HepG2 (cell line): ENCODE measurements around the gene INTS1. TPM values are rescaled to one million over a fixed set of nuclear protein-coding genes. Genes with fewer than 3 reads are reported as not detected.

Experiments
- ATAC-seq: fragments of 200-7000 bp; cut with Tn5 transposase; 3 replicates; pipeline ENCODE4 v1.9.1; 2020; ENCODE audit warnings: mild to moderate bottlenecking, moderate library complexity
- BruUV-seq: library from RNA; stranded (reverse); fragments of 400-500 nt; replicated peaks from 2 replicates; lab custom pipeline; 2021; lab: Mats Ljungman, UMichigan
- CTCF ChIA-PET: fragments of 300-600 bp; formaldehyde crosslinking; extraction: SDS; loops from one replicate; lab custom pipeline; 2021; ENCODE audit warnings: low total read pairs, inconsistent platforms, low intra/inter-chr PET ratio; lab: Yijun Ruan, JAX
- POLR2A ChIA-PET: fragments of 350-600 bp; sonication (Branson Sonifier 250); formaldehyde crosslinking; loops from one replicate; lab custom pipeline; 2020; ENCODE audit warnings: antibody characterized with exemption, inconsistent platforms; lab: Yijun Ruan, JAX
- DNase-seq: peaks from one replicate; pipeline ENCODE4 v3.0.0-alpha.2; 2015; ENCODE audit warnings: low spot score
- FAIRE-seq: peaks from 3 replicates; lab custom pipeline; 2011; peaks lifted over from hg19 to GRCh38; lab: Jason Lieb, UNC
- H2AFZ ChIP-seq: one replicate; pipeline ENCODE4 v1.6.1; 2011; ENCODE audit warnings: low read length, inconsistent platforms
- H3K27ac ChIP-seq: fragments of 300-600 bp; 3 replicates; pipeline ENCODE4 v1.8.0; 2011; ENCODE audit warnings: mixed run types, mild to moderate bottlenecking, mixed read lengths, low read length, inconsistent platforms; ENCODE audit not compliant: insufficient read depth; ENCODE audit errors: extremely low read length
- H3K27me3 ChIP-seq, 2 experiments: fragments of 200-600 bp in 1 of 2; 2 replicates in 1 of 2; 3 replicates in 1 of 2; pipeline versions ENCODE4 v1.6.0 to v1.8.0; 2011; ENCODE audit warnings: low read length in 2 of 2, mild to moderate bottlenecking in 2 of 2, moderate library complexity in 2 of 2, inconsistent platforms in 1 of 2; ENCODE audit not compliant: insufficient read depth in 2 of 2, control insufficient read depth in 1 of 2
- H3K36me3 ChIP-seq, 2 experiments: fragments of 200-600 bp in 1 of 2; replicated peaks in 1 of 2; 2 replicates in 1 of 2; 3 replicates in 1 of 2; pipeline versions ENCODE4 v1.5.1 to v1.8.0; 2011; ENCODE audit warnings: low read length in 2 of 2, inconsistent platforms in 1 of 2; ENCODE audit not compliant: insufficient read depth in 2 of 2, control insufficient read depth in 1 of 2
- H3K4me1 ChIP-seq: 2 replicates; pipeline ENCODE4 v1.5.1; 2012; ENCODE audit warnings: low read length, inconsistent platforms; ENCODE audit not compliant: insufficient read depth
- H3K4me2 ChIP-seq: 2 replicates; pipeline ENCODE4 v1.6.0; 2011; ENCODE audit warnings: low read depth, low read length, inconsistent platforms
- H3K4me3 ChIP-seq, 3 experiments: fragments of 200-600 bp in 1 of 3; sonication (generic), shearing (Covaris generic) in 1 of 3; replicated peaks in 1 of 3; 2 replicates each; pipeline ENCODE4 v1.5.1; 2011 to 2016; ENCODE audit warnings: low read length in 3 of 3, inconsistent platforms in 2 of 3, low read depth in 2 of 3, mild to moderate bottlenecking in 2 of 3, control low read depth in 1 of 3, mixed read lengths in 1 of 3; ENCODE audit not compliant: insufficient read depth in 1 of 3
- H3K79me2 ChIP-seq: one replicate; pipeline ENCODE4 v1.6.1; 2011; ENCODE audit warnings: low read length, inconsistent platforms; ENCODE audit not compliant: insufficient read depth
- H3K9ac ChIP-seq: 2 replicates; pipeline ENCODE4 v1.6.0; 2011; ENCODE audit warnings: mild to moderate bottlenecking, low read depth, low read length, inconsistent platforms; ENCODE audit not compliant: insufficient read depth
- H3K9me3 ChIP-seq: 2 replicates; pipeline ENCODE4 v1.5.1; 2012; ENCODE audit warnings: mild to moderate bottlenecking, low read length
- H4K20me1 ChIP-seq: 2 replicates; pipeline ENCODE4 v1.6.0; 2011; ENCODE audit warnings: inconsistent platforms, mild to moderate bottlenecking, low read length, moderate library complexity; ENCODE audit not compliant: insufficient read depth
- EP300 ChIP-seq, 3 experiments: sonication (generic) in 1 of 3; formaldehyde crosslinking in 1 of 3; IDR thresholded peaks; 2 replicates each; pipeline versions ENCODE4 v1.5.1 to v1.6.1; 2011 to 2020; ENCODE audit warnings: low read depth in 2 of 3, low read length in 2 of 3, borderline replicate concordance in 1 of 3, improper control_type of control experiment in 1 of 3, mild to moderate bottlenecking in 1 of 3, missing genetic modification reagents in 1 of 3, moderate library complexity in 1 of 3
- GATAD2A ChIP-seq: IDR thresholded peaks from 2 replicates; pipeline ENCODE4 v1.6.1; 2016
- KLF16 ChIP-seq, 2 experiments: sonication (generic) in 1 of 2; formaldehyde crosslinking in 1 of 2; IDR thresholded peaks; 2 replicates each; pipeline versions ENCODE4 v1.6.1 to v1.8.0; 2016 to 2023; ENCODE audit warnings: missing genetic modification reagents in 2 of 2, missing compliant biosample characterization in 1 of 2
- MAFF ChIP-seq: IDR thresholded peaks from 2 replicates; pipeline ENCODE4 v1.6.1; 2011; ENCODE audit warnings: low read depth, low read length, improper control_type of control experiment
- MED13 ChIP-seq: sonication (generic); formaldehyde crosslinking; IDR thresholded peaks from 2 replicates; pipeline ENCODE4 v1.5.0; 2020; ENCODE audit warnings: missing genetic modification reagents
- RFXAP ChIP-seq: sonication (generic); formaldehyde crosslinking; IDR thresholded peaks from 2 replicates; pipeline ENCODE4 v1.4.0; 2020; ENCODE audit warnings: missing genetic modification reagents, borderline replicate concordance
- SNRNP70 ChIP-seq: fragments of 200-400 bp; formaldehyde crosslinking; IDR thresholded peaks from 2 replicates; pipeline ENCODE4 v1.6.1; 2017; ENCODE audit warnings: mild to moderate bottlenecking, low read depth, low read length, moderate library complexity
- TP53 ChIP-seq: sonication (generic); formaldehyde crosslinking; conservative IDR thresholded peaks from 2 replicates; pipeline ENCODE4 v1.4.0; 2020; ENCODE audit warnings: missing genetic modification reagents
- ZFP62 ChIP-seq: sonication (generic); formaldehyde crosslinking; IDR thresholded peaks from 2 replicates; pipeline ENCODE4 v1.4.0; 2020; ENCODE audit warnings: missing genetic modification reagents
- ZNF24 ChIP-seq: fragments of 450-650 bp; IDR thresholded peaks from 2 replicates; pipeline ENCODE4 v1.6.1; 2017; ENCODE audit warnings: antibody characterized with exemption, mild to moderate bottlenecking
- ZNF343 ChIP-seq: sonication (generic); formaldehyde crosslinking; IDR thresholded peaks from 2 replicates; pipeline ENCODE4 v1.4.0; 2020; ENCODE audit warnings: mild to moderate bottlenecking, missing genetic modification reagents
- ZNF350 ChIP-seq: sonication (generic); formaldehyde crosslinking; IDR thresholded peaks from 2 replicates; pipeline ENCODE4 v1.4.0; 2020; ENCODE audit warnings: mild to moderate bottlenecking, low read depth, missing genetic modification reagents, borderline replicate concordance
- ZNF556 ChIP-seq: sonication (generic); formaldehyde crosslinking; IDR thresholded peaks from 2 replicates; pipeline ENCODE4 v1.4.0; 2020; ENCODE audit warnings: mild to moderate bottlenecking, missing genetic modification reagents, borderline replicate concordance
- ZNF709 ChIP-seq: sonication (generic); formaldehyde crosslinking; IDR thresholded peaks from 2 replicates; pipeline ENCODE4 v1.5.0; 2020; ENCODE audit warnings: mild to moderate bottlenecking, missing genetic modification reagents
- ZNF737 ChIP-seq: sonication (generic); formaldehyde crosslinking; IDR thresholded peaks from 2 replicates; pipeline ENCODE4 v1.5.0; 2020; ENCODE audit warnings: missing genetic modification reagents, mild to moderate bottlenecking, borderline replicate concordance
- WGBS: methylation state at CpG from one replicate; pipeline ENCODE4 v1.1.6; 2017; ENCODE audit warnings: low lambda C conversion rate; 5-methylcytosine and 5-hydroxymethylcytosine counted together
- in situ Hi-C: cut with HindIII; loops from 2 replicates; pipeline ENCODE4 v1.10.0; 2017; ENCODE audit warnings: low pct_unique_long_range_greater_than_20kb; ENCODE audit not compliant: extremely low pct_ligation_motif_present
- intact Hi-C: fragments of 100-400 bp; cut with micrococcal nuclease; formaldehyde crosslinking; loops from one replicate; pipeline ENCODE4 v1.10.0; 2022; ENCODE audit not compliant: unreplicated experiment
- polyA plus RNA-seq, 8 experiments: library from polyadenylated mRNA; depleted of rRNA in 3 of 8; stranded (reverse) in 7 of 8; unstranded in 1 of 8; fragments of >200 nt; fragmentation: Illumina TruSeq in 4 of 8; extraction: Trizol in 4 of 8; gene quantifications; 2 replicates each; pipeline versions ENCODE4 v1.2.1 to v1.2.3, GENCODE V29; 2011 to 2016; ENCODE audit warnings: low read depth in 4 of 8, missing spikeins in 1 of 8, mixed read lengths in 1 of 8; ENCODE audit not compliant: insufficient read depth in 1 of 8
- total RNA-seq, 5 experiments: library from RNA; depleted of rRNA; stranded (reverse); fragments of >200 nt; fragmentation: Illumina TruSeq; extraction: Trizol; gene quantifications; 2 replicates each; pipeline ENCODE4 v1.2.3, GENCODE V29; 2016; ENCODE audit warnings: low read depth in 1 of 5
- TF ChIP-seq, protein P1 (sequence below): sonication (generic); formaldehyde crosslinking; IDR thresholded peaks from 2 replicates; pipeline ENCODE4 v1.4.0; 2020; ENCODE audit warnings: mild to moderate bottlenecking, missing genetic modification reagents
- TF ChIP-seq, protein P2 (sequence below): sonication (generic); formaldehyde crosslinking; IDR thresholded peaks from 2 replicates; pipeline ENCODE4 v1.5.0; 2020; ENCODE audit warnings: mild to moderate bottlenecking, missing genetic modification reagents, moderate library complexity
- TF ChIP-seq, protein P3 (sequence below): sonication (generic); formaldehyde crosslinking; IDR thresholded peaks from 2 replicates; pipeline ENCODE4 v1.4.0; 2020; ENCODE audit warnings: missing genetic modification reagents
- TF ChIP-seq, protein P4 (sequence below): fragments of 450-650 bp; IDR thresholded peaks from 2 replicates; pipeline ENCODE4 v1.6.1; 2017; ENCODE audit warnings: mild to moderate bottlenecking

The INTS1 gene
- total and polyA plus RNA-seq, 2 of the 13 experiments (the other 11 are each of a cell fraction or from before 2014, with no cell fraction given): 13.7 to 29.0 TPM

DNA sequence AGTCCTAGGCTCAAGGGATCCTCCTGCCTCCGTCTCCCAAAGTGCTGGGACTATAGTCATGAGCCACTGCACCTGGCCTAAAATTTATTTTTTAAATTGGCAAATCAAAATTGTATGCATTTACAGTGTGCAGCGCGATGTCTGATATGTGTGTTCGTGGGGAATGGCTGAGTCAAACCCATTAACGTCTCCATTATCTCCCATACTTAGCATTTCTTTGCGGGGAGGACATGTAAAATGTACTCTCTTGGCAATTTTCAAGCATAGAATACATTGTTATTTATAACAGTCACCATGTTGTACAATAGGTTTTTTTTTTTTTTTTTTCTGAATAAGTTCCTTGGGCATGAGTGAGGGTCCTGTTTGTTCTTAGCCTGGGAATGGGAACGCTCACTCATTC lies 48.0 kb upstream of the INTS1 start:
- no peaks in the 10 kb centered on the region for H4K20me1 ChIP-seq
- ATAC-seq (no peak), DNase-seq (no peak), FAIRE-seq (no peak)
- ChIA-PET POLR2A (no interaction called here), CTCF (no interaction called here)
- no peak overlapping the region for H2AFZ ChIP-seq
- no peak overlapping the region for H3K4me3 ChIP-seq
- H3K27me3 ChIP-seq: no peaks in the 10 kb centered on the region
- WGBS: 95% methylated on average over 7 of the region's 7 CpGs
- H3K36me3 ChIP-seq: peaks cover 5 to 10% of the 10 kb centered on the region in 2 experiments; a peak in 4 of 5 replicates
- H3K4me1 ChIP-seq: peaks cover 33% of the 10 kb centered on the region
- intact Hi-C loops (no loop called here), in situ Hi-C loops (no loop called here)
- H3K9me3 ChIP-seq: no peaks in the 10 kb centered on the region
- no peaks in the 10 kb centered on the region for H3K79me2 ChIP-seq
- H3K9ac ChIP-seq: no peak overlapping the region
- BruUV-seq: no TSS peak
- no peak overlapping the region for H3K4me2 ChIP-seq
- H3K27ac ChIP-seq: no peak overlapping the region
- TF ChIP-seq TP53 (CRISPR knock-in tag): no peak
- no peak for TF ChIP-seq EP300 (IDR thresholded peaks at IDR 0.05; ENCODE audit: low read depth in 2 of 2, low read length in 2 of 2)
- TF ChIP-seq EP300 (CRISPR knock-in tag; IDR thresholded peaks at IDR 0.05; ENCODE audit: borderline replicate concordance): no peak
- TF ChIP-seq KLF16 (CRISPR knock-in tag; IDR thresholded peaks at IDR 0.05): no peak
- TF ChIP-seq, protein P1, sequence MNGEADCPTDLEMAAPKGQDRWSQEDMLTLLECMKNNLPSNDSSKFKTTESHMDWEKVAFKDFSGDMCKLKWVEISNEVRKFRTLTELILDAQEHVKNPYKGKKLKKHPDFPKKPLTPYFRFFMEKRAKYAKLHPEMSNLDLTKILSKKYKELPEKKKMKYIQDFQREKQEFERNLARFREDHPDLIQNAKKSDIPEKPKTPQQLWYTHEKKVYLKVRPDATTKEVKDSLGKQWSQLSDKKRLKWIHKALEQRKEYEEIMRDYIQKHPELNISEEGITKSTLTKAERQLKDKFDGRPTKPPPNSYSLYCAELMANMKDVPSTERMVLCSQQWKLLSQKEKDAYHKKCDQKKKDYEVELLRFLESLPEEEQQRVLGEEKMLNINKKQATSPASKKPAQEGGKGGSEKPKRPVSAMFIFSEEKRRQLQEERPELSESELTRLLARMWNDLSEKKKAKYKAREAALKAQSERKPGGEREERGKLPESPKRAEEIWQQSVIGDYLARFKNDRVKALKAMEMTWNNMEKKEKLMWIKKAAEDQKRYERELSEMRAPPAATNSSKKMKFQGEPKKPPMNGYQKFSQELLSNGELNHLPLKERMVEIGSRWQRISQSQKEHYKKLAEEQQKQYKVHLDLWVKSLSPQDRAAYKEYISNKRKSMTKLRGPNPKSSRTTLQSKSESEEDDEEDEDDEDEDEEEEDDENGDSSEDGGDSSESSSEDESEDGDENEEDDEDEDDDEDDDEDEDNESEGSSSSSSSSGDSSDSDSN: no peak
- TF ChIP-seq ZNF556 (CRISPR knock-in tag): no peak
- TF ChIP-seq SNRNP70: no peak
- TF ChIP-seq ZNF24: no peak
- TF ChIP-seq, protein P2, sequence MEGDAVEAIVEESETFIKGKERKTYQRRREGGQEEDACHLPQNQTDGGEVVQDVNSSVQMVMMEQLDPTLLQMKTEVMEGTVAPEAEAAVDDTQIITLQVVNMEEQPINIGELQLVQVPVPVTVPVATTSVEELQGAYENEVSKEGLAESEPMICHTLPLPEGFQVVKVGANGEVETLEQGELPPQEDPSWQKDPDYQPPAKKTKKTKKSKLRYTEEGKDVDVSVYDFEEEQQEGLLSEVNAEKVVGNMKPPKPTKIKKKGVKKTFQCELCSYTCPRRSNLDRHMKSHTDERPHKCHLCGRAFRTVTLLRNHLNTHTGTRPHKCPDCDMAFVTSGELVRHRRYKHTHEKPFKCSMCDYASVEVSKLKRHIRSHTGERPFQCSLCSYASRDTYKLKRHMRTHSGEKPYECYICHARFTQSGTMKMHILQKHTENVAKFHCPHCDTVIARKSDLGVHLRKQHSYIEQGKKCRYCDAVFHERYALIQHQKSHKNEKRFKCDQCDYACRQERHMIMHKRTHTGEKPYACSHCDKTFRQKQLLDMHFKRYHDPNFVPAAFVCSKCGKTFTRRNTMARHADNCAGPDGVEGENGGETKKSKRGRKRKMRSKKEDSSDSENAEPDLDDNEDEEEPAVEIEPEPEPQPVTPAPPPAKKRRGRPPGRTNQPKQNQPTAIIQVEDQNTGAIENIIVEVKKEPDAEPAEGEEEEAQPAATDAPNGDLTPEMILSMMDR: no peak
- TF ChIP-seq MAFF: no peak
- TF ChIP-seq ZNF709: no peak
- no peak for TF ChIP-seq RFXAP (CRISPR knock-in tag)
- TF ChIP-seq, protein P3, sequence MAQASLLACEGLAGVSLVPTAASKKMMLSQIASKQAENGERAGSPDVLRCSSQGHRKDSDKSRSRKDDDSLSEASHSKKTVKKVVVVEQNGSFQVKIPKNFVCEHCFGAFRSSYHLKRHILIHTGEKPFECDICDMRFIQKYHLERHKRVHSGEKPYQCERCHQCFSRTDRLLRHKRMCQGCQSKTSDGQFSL: no peak
- TF ChIP-seq ZNF737 (CRISPR knock-in tag): no peak
- no peak for TF ChIP-seq GATAD2A (CRISPR knock-in tag)
- TF ChIP-seq, protein P4, sequence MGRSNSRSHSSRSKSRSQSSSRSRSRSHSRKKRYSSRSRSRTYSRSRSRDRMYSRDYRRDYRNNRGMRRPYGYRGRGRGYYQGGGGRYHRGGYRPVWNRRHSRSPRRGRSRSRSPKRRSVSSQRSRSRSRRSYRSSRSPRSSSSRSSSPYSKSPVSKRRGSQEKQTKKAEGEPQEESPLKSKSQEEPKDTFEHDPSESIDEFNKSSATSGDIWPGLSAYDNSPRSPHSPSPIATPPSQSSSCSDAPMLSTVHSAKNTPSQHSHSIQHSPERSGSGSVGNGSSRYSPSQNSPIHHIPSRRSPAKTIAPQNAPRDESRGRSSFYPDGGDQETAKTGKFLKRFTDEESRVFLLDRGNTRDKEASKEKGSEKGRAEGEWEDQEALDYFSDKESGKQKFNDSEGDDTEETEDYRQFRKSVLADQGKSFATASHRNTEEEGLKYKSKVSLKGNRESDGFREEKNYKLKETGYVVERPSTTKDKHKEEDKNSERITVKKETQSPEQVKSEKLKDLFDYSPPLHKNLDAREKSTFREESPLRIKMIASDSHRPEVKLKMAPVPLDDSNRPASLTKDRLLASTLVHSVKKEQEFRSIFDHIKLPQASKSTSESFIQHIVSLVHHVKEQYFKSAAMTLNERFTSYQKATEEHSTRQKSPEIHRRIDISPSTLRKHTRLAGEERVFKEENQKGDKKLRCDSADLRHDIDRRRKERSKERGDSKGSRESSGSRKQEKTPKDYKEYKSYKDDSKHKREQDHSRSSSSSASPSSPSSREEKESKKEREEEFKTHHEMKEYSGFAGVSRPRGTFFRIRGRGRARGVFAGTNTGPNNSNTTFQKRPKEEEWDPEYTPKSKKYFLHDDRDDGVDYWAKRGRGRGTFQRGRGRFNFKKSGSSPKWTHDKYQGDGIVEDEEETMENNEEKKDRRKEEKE: no peak
- TF ChIP-seq ZNF350 (CRISPR knock-in tag): no peak
- TF ChIP-seq ZFP62: no peak
- no peak for TF ChIP-seq ZNF343 (CRISPR knock-in tag)
- no peak for TF ChIP-seq MED13 (CRISPR knock-in tag)
